ENCODE results near the gene MERTK. TPM values are rescaled to one million over a fixed set of nuclear protein-coding genes. Genes with fewer than 3 reads are reported as not detected.

Gene MERTK
- total and polyA plus RNA-seq, 2 of the 8 experiments (the other 6 are each of a cell fraction or from before 2014, with no cell fraction given): 6.5 to 7.0 TPM

GRCh38 chr2:112001136-112001715, 102.8 kb downstream of the MERTK start:
- POLR2A ChIA-PET (ENCODE audit: partially characterized antibody): no interaction called here
- no peaks in the 10 kb centered on the region for H3K4me1 ChIP-seq (replicated peaks in 1 of 4; ENCODE audit: control insufficient read depth in 3 of 4, insufficient read depth in 4 of 4, low read length in 3 of 4)

More at GRCh38 chr2:112001136-112001715, 102.8 kb downstream of the MERTK start:
- Histone ChIP-seq H3K23me2 (ENCODE audit: low read depth, low read length) (no peaks in the 10 kb centered on the region), H2AK5ac (ENCODE audit: low read depth, low read length) (no peak overlapping the region), H2BK15ac (ENCODE audit: low read length) (no peak overlapping the region), H4K8ac (ENCODE audit: extremely low read depth, insufficient read depth, low read length) (no peak overlapping the region), H3K4ac (replicated peaks; ENCODE audit: insufficient read length, low read depth, low read length) (no peak overlapping the region), H3K9me3 (ENCODE audit: insufficient read depth in 2 of 2, low read depth in 1 of 2, low read length in 1 of 2) (no peaks in the 10 kb centered on the region), H2BK20ac (ENCODE audit: low read length) (no peak overlapping the region), H3K4me3 (ENCODE audit: extremely low read depth in 1 of 4, insufficient read depth in 2 of 4, low read depth in 3 of 4, low read length in 4 of 4) (no peak overlapping the region), H3K23ac (ENCODE audit: insufficient read length) (no peak overlapping the region), H2BK5ac (ENCODE audit: low read depth, low read length) (no peak overlapping the region), H3K27me3 (replicated peaks in 1 of 4; ENCODE audit: control insufficient read depth in 3 of 4, extremely low read depth in 1 of 4, insufficient read depth in 3 of 4, low read length in 3 of 4) (no peaks in the 10 kb centered on the region; a peak in 1 of 7 replicates), H2BK12ac (ENCODE audit: low read depth, low read length) (no peak overlapping the region), H4K5ac (ENCODE audit: insufficient read length, low read depth, low read length) (no peak overlapping the region), H4K20me1 (replicated peaks in 1 of 2; ENCODE audit: control insufficient read depth in 1 of 2, insufficient read depth in 2 of 2, low read length in 2 of 2) (no peaks in the 10 kb centered on the region), H2AFZ (ENCODE audit: low read length) (no peak overlapping the region), H3K56ac (replicated peaks; ENCODE audit: insufficient read length, low read depth, low read length) (no peak overlapping the region), H3K79me1 (ENCODE audit: low read depth, low read length) (no peaks in the 10 kb centered on the region), H4K91ac (replicated peaks; ENCODE audit: insufficient read length, low read length) (no peak overlapping the region), H3K14ac (ENCODE audit: insufficient read length) (no peak overlapping the region), H3K36me3 (ENCODE audit: control insufficient read depth in 2 of 4, insufficient read depth in 4 of 4, low read length in 3 of 4) (peaks cover 0 to 3% (median 0%) of the 10 kb centered on the region in 4 experiments; a peak in 2 of 8 replicates), H3K9ac (replicated peaks in 1 of 4; ENCODE audit: extremely low read depth in 1 of 4, low read depth in 3 of 4, low read length in 3 of 4) (no peak overlapping the region), H3K4me2 (ENCODE audit: insufficient read depth in 1 of 2, low read depth in 2 of 2, low read length in 2 of 2) (no peak overlapping the region), H3K27ac (ENCODE audit: low read depth, low read length) (no peak overlapping the region), H2BK120ac (replicated peaks; ENCODE audit: low read depth, low read length) (no peak overlapping the region), H3K79me2 (ENCODE audit: control insufficient read depth in 1 of 2, insufficient read depth in 2 of 2, low read length in 2 of 2) (no peaks in the 10 kb centered on the region), H3K18ac (ENCODE audit: extremely low read depth, low read length) (no peak overlapping the region)
- CTCF ChIA-PET (ENCODE audit: partially characterized antibody): interaction anchor here (0.6 to 1.9 kb wide), 2 partner anchors 10 to 942 kb away, joined by 3 to 7 read pairs; no protein-coding TSS in a partner anchor
- no peak for TF ChIP-seq SAP30 (IDR thresholded peaks at IDR 0.05; ENCODE audit: insufficient read depth, insufficient replicate concordance, low read length)
- FAIRE-seq (no peak), DNase-seq (ENCODE audit: low read depth in 1 of 2, low spot score in 2 of 2) (peak in 1 of 2 experiments; percentile 11)
- WGBS, 2 experiments (ENCODE audit: extremely low coverage in 1 of 2, insufficient coverage in 1 of 2, insufficient read length in 1 of 2, insufficient replicate concordance in 2 of 2, low coverage in 1 of 2, low lambda C conversion rate in 2 of 2, missing lambda C conversion rate in 1 of 2): 91% methylated on average over 4 of the region's 4 CpGs; no CpG with 5 or more reads in 1 of the 2 experiments

Measured in H1 (cell line).